Cardiac septum (tissue), 1 donor: ENCODE data around the gene HSPA1B. TPM values are rescaled to one million over a fixed set of nuclear protein-coding genes. Genes with fewer than 3 reads are reported as not detected.
A peak's percentile ranks its signal among the peaks of the same experiment; 100 is the strongest.
"Not testable (repeated sequence)": the region's sequence is repeated elsewhere in the genome, so short reads cannot be mapped to it uniquely, and the experiment has no call there.

Experiments
- DNase-seq: peaks from one replicate; pipeline ENCODE4 v3.0.0-alpha.2; 2020; ENCODE audit warnings: low spot score
- intact Hi-C: fragments of 100-400 bp; cut with DNase I; formaldehyde crosslinking; loops from one replicate; pipeline ENCODE4 v1.14.0; 2022
- total RNA-seq: library from RNA; stranded (reverse); fragmentation: NEBNext Ultra II Directional; extraction: Animal tissue kit (Norgen Biotek cat#: 25700); gene quantifications from one replicate; pipeline ENCODE4 v1.2.1, GENCODE V29; 2021
- donor health status: DM: no; HTN: no; CAD: no.

Gene HSPA1B
- total RNA-seq, 1 donor from 2014 or later, result 221 TPM

DNA sequence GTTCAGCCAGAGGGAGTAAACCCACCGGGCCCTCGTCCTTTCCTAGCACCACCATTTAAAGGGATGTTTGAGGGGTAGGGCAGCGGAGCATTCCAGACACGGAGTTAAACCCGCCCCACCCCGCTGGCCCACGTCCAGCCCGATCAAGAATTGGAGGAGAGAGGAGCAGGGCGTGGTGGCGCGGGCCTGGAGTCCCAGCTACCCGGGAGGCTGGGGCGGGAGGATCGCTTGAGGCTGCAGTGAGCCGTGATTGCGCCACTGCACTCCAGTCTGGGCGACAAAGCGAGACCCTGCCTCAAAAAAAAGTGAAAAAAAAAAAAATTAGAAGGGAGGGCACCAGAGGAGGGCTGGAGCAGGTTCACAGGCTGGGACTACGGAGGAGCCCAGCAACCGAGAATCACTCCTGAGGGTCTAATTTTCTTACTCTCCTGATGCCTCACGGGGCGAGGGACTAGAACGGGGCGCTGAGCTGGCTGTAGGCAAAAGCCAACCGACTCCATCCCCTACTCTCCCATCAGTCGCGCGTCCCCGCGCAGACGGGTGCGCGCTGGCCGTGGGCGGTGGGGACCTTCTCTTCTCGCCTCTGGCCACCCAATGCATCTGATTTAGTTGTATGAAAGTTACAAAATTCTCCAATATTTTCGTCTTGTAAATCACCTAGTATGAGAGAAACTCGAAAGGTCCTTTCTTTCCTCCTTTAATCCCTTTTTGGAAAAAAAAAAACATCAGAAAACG is 6.1 kb upstream of the HSPA1B start:
- peak; percentile 85 for DNase-seq
- intact Hi-C loops, result no loop called here

DNA sequence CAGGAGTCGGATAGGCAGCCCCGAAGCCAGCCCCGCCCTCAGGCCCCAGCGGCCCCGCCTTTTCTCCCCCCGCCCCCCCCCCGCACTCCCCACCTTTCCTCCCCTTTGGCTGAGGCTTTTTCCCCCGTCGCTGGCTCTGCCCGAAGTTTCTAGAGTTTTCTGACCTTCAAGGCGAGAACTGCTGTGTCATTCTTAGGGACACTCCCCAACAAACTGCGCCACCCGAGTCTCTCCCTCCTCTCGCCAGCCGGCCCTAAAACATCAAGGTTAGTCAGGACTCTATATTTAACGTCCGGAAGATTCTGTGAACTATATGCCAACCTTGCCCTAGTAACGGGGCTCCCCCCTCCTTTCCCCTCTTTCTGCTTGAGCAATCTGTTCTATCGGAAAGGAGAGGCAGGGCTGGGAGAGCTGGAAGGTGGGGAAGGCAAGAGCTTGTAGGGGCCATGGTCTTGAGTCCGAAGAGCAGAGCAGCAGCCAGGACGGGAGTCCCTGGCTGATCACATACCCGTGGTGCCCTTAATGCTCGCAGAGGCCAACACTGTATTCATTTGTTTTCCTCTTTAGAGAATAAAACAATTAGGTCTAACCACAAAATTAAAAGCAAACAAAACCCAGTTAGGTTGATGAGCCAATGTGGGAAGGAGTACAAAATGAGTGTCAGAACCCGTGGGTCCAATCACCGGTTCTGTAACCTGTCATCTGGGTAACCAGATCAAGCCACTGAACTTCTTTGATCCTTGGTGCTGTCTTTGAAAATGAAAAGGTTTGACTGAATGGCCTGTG is 5.3 kb upstream of the HSPA1B start:
- intact Hi-C loops, result no loop called here
- DNase-seq, result peak; percentile 94

DNA sequence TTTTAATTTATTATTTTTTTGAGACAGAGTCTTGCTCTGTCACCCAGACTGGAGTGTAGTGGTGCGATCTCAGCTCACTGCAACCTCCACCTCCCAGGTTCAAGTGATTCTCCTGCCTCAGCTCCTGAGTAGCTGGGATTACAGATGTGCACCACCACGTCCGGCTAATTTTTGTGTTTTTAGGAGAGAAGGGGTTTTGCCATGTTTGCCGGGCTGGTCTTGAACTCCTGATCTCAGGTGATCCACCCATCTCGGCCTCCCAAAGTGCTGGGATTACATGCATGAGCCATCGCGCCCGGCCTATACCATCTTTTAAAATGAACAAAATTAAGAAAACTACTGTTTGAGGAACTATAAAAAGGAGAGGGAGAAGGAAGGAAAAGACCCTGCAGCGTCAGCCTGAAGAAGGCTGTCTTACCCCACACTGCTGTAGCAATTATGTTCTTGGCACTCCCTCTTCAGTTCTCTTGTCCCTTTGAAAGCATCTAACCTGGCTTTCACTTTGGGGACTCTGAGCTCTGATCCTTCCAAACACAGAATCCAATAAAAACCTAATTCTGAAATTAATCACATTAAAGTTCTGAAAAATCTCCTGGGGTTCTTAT is 3.8 kb upstream of the HSPA1B start:
- intact Hi-C loops, DNase-seq: not testable (repeated sequence)

DNA sequence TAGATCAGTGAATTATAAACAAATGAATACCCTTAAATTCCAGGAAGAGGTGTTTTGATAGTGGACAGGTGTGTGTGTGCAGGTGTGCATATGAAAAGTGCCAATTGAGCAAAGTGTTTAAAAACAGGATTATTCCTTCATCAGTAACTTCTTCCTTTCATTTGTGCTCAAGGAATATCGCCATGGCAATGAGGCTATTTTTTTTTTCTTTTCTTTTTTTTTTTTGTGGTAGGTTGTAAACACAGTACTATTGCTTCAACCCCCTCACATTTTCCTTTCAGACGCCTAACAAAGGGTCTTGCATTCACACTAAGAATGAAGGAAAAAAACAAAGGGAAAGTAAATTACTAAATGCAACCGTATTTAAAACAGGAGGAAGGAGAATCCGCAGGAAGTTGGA is 2.0 kb upstream of the HSPA1B start:
- DNase-seq, result no peak
- intact Hi-C loops, result no loop called here

DNA sequence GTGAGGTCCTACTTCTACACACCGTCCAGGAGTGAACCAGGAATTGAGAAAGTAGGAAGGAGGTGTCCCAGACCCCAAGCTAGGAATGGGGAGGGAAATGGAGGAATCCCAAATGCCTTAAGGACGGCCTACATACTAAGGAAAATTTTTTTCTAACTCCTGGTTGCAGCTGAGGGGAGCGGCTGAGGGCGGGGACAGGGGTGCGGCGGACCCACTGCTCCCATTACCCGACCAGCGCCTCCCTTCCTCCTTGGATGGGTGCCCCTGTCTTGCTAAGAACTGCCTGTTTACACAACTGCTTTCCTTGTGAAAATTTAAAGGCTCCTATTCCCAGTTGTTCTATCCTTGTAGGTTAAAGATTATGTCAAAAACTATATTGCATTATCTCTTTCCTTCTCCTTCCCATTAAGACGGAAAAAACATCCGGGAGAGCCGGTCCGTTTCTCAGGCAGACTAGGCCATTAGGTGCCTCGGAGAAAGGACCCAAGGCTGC is 699 bp upstream of the HSPA1B start:
- intact Hi-C loops, result no loop called here
- peak; percentile 90 for DNase-seq

DNA sequence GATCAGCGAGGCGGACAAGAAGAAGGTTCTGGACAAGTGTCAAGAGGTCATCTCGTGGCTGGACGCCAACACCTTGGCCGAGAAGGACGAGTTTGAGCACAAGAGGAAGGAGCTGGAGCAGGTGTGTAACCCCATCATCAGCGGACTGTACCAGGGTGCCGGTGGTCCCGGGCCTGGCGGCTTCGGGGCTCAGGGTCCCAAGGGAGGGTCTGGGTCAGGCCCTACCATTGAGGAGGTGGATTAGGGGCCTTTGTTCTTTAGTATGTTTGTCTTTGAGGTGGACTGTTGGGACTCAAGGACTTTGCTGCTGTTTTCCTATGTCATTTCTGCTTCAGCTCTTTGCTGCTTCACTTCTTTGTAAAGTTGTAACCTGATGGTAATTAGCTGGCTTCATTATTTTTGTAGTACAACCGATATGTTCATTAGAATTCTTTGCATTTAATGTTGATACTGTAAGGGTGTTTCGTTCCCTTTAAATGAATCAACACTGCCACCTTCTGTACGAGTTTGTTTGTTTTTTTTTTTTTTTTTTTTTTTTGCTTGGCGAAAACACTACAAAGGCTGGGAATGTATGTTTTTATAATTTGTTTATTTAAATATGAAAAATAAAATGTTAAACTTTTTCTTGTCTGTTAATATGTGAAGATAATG is 2.2 kb downstream of the HSPA1B start:
- intact Hi-C loops, result loop anchor here (2.0 to 10.0 kb wide), 3 partner anchors 57 to 285 kb away; partner anchors contain the start of genes ATP6V1G2, DDX39B, LY6G5C and NFKBIL1
- no peak for DNase-seq

DNA sequence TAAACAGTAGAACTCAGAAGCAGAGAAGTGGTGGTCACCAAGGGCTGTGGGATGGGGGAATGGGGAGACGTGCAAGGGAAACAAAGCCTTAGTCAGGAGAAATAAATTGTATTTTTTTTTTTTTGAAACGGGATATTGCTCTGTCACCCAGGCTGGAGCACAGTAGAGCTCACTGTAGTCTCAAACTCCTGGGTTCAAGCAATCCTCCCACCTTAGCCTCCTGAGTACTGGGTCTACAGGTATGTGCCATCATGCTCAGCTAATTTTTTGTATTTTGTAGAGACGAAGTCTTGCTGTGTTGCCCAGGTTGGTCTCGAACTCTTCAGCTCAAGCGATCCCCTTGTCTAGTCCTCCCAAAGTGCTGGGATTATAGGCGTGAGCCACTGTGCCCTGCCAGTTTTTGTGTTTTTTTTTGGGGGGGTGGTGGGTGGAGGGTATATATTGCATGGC is 3.4 kb downstream of the HSPA1B start:
- DNase-seq, result no peak
- intact Hi-C loops, result loop anchor here (2.0 to 10.0 kb wide), 3 partner anchors 58 to 286 kb away; partner anchors contain the start of genes ATP6V1G2, DDX39B, LY6G5C and NFKBIL1

DNA sequence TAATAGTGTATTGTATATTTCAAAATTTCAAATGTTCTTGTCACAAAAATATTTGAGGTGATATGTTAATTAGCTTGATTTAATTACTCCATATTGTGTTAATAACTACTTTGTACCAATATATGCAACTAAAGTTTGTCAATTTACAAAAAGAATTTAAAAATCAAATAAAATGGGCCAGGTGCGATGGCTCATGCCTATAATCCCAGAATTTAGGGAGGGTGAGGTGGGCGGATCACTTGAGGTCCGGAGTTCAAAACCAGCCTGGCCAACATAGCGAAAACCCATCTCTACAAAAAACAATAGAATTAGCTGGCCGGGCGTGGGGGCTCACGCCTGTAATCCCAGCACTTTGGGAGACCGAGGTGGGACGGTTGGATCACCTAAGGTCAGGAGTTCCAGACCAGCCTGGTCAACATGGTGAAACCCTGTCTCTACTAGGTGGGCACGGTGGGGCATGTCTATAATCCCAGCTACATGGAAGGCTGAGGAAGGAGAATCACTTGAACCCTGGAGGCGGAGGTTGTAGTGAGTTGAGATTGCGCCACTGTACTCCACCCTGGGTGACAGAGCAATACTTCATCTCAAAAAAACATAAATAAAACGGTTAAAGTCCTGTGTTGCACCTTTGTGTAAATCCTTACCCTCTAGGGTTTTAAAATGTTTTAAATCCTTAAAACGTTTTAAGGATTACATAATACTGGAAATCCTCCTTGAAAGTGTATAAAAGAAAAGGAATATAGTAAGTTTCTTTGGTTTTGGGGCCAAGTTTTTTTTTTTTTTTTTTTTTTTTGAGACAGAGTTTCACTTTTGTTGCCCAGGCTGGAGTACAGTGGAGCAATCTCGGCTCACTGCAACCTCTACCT is 4.0 kb downstream of the HSPA1B start:
- intact Hi-C loops, result loop anchor here (2.0 to 10.0 kb wide), 3 partner anchors 59 to 287 kb away; partner anchors contain the start of genes ATP6V1G2, DDX39B, LY6G5C and NFKBIL1
- DNase-seq, result no peak

DNA sequence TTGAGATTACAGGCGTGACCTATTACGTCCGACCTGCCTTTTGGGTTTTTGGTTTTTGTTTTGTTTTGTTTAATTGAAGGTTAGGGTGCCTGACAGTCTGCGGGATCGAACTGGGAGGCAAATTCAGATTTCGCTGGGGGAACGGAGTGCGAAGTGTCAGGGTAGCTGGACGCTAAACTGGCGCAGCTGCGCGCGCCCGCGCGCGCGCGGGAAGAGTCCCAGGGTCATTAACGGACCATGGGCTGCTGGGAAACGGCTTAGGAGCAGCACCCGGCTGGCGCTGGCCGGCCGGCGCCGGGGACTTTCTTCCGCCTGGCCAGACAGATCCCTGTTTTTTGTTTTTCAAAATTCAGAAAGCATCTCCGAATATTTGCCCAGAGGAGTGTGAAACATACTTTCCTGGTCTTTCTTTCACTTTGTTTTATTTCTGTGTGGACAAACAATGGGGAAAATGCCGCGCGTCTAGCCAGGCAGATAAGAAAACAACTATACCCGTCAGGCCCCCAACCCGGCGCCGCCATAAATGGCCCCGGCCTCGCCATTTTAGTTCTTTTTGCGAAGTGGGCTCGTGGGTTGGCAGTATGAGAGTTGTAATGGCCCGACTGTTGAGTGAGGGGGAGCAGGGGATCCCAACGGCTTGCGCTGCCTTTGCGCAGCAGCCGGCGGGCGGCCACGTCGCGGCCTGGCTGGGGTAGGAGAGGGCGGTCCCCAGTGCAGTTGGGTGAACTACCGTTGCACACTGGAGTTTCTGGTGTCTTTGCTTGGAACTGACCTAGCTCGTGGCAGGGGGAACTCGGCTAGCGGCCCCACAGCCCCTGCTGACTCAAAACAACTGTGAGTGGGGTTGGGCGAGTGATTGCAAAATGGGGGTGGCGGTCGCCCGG is 7.1 kb downstream of the HSPA1B start:
- peak; percentile 93 for DNase-seq
- intact Hi-C loops, result loop anchor here (2.0 to 10.0 kb wide), 3 partner anchors 28 to 290 kb away; partner anchors contain the start of genes ATP6V1G2, DDAH2, DDX39B and NEU1

DNA sequence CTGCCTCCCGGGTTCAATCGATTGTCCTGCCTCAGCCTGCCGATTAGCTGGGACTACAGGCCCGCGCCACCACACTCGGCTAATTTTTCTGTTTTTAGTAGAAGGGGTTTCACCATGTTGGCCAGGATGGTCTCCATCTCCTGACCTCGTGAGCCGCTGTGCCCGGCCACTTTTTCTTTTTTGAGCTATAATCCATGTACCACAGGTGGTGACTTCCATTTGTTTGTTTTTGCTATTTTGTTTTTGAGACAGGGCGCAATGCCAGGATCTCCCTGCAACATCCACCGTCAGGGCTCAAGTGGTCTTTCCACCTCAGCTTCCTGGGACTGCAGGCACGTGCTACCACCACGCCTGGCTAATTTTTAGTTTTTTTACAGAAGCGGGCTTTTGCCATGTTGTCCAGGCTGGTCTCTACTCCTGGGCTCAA is 8.5 kb downstream of the HSPA1B start:
- DNase-seq, result no peak
- intact Hi-C loops, result loop anchor here (10.0 kb wide), 1 partner anchor 291 kb away; the partner anchor contains the start of genes ATP6V1G2, DDX39B and NFKBIL1

DNA sequence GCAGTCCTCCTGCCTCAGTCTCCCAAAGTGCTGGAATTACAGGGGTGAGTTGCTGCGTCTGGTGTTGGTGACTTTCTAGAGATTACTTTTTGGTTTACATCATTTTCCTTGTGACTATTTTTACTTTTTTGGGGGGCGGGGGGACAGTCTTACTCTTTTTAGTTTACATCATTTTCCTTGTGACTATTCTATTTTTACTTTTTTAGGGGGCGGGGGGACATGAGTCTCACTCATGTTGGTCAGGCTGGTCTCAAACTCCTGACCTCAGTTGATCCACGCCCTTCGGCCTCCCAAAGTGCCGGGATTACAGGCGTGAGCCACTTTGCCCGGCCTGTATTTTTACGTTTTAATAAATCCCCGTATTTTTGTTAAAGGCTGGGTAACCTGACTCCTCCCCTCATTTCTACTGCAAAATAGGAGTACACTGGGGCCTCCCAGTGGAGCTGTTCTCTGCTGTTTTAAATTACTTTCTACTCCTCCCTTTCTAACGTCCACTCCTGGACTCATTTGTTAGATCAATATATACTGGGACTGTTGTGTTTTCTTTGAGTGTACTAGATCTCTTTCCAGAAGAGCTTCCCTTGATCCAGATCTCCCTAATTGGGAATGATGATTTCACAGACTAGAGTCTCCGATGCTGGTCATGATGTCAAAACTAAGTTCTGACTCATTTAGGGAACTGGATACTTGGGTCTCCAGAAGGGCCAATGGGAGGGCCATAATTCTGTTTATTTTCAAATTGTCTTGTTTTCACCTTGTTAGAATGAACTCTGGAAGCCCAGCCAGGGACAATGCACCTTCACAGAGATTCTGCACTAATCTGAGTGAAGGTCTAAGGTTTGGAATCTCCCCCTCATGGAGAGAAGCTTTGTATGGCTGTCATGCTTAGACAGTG is 9.2 kb downstream of the HSPA1B start:
- intact Hi-C loops, result loop anchor here (10.0 kb wide), 1 partner anchor 292 kb away; the partner anchor contains the start of genes ATP6V1G2, DDX39B and NFKBIL1
- DNase-seq, result no peak

DNA sequence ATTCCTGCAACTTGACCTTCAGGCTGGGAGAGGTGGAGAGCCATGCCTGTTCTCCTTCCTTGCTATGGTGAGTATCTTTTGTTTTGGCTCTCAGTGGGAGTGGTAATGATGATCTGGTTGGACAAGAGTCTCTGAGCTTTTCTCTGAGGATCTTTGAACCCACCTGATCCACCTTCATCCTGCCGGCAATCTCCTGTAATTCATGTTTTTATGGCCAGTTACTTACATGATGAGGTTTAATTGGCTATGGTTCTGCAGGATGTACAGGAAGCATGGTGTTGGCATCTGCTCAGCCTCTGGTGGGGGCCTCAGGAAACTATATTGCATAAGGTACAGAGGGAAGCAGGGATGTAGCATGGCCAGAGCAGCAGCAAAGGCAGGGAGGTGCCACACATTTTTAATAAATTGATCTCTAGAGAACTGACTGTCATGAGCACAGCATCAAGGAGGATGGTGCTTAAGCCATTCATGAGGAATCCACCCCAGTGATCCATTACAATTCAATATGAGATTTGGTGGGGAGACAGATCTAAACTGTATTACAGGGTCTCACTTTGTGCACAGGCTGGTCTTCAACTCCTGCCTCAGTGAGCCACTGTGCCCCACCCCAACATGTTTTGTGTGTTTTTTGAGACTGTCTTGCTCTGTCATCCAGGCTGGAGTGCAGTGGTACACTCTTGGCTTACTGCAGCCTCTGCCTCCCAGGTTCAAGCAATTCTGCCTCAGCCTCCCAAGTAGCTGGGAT is 10.0 kb downstream of the HSPA1B start:
- intact Hi-C loops, result loop anchor here (10.0 kb wide), 1 partner anchor 293 kb away; the partner anchor contains the start of genes ATP6V1G2, DDX39B and NFKBIL1
- no peak for DNase-seq

DNA sequence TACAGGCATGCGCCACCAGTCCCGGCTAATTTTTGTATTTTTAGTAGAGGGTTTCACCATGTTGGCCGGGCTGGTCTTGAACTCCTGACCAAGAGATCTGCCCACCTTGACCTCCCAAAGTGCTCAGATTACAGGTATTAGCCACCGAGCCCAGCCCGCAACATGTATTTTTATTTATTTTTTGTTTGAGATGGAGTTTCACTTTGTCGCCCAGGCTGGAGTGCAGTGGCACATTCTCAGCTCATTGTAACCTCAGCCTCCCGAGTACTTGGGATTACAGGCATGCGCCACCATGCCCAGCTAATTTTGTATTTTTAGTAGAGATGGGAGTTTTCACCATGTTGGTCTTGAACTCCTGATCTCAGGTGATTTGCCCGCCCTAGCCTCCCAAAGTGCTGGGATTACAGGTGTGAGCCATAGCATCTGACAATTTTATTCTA is 10.6 kb downstream of the HSPA1B start:
- intact Hi-C loops, result loop anchor here (10.0 kb wide), 1 partner anchor 293 kb away; the partner anchor contains the start of genes ATP6V1G2, DDX39B and NFKBIL1
- not testable (repeated sequence) for DNase-seq

DNA sequence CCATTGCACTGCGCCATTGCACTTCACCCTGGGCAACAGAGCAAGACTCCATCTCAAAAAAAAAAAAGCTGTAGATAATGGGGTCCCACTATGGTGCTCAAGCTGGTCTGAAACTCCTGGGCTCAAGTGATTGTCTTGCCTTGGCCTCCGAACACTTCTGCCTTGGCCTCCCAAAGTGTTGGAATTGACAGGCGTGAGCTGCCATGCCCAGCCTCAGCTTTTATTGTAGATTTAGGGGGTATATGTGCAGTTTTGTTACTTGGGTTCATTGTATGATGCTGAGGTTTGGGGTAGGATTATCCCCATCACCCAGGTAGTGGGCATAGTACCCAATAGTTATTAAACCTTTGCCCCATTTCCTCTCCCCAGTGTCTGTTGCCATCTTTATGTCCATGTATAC is 11.4 kb downstream of the HSPA1B start:
- DNase-seq, result no peak
- intact Hi-C loops, result loop anchor here (10.0 kb wide), 1 partner anchor 294 kb away; the partner anchor contains the start of genes ATP6V1G2, DDX39B and NFKBIL1

DNA sequence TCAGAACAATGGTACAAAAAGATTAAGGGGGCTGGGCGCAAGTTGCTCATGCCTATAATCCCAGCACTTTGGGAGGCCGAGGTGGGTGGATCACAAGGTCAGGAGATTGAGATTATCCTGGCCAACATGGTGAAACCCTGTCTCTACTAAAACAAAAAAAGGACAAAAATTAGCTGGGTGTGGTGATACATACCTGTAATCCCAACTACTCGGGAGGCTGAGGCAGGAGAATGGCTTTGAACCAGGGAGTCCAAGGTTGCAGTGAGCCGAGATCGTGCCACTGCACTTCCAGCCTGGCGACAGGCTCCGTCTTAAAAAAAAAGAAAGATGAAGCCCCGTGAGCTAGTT is 12.2 kb downstream of the HSPA1B start:
- DNase-seq, result not testable (repeated sequence)
- intact Hi-C loops, result loop anchor here (10.0 kb wide), 1 partner anchor 295 kb away; the partner anchor contains the start of genes ATP6V1G2, DDX39B and NFKBIL1
